Measurements from ENCODE around the gene WDR74. TPM values are rescaled to one million over a fixed set of nuclear protein-coding genes. Genes with fewer than 3 reads are reported as not detected.

Gene WDR74
- total RNA-seq, 2 donors from 2014 or later = 19.8 to 55.2 TPM

DNA sequence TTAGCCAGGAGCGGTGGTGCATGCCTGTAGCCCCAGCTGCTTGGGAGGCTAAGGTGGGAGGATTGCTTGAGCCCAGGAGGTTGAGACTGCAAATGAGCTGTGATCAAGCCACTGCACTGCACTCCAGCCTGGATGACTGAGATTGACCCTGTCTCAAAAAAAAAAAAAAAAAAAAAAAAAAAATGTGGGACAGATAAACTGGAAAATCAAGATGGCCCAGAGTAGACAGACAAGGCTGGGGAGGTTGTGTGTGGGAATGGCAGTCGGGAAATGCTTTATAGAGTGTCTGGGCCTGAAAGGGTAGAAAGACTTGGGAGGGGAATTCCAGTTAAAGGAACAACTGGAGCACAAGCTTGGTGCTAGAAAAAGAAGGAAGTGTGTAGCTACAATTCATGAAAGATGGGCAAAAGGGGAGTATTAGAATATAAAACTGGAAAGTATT is 18.2 kb upstream of the WDR74 start:
- DNase-seq (ENCODE audit: low spot score) = no peak
- Histone ChIP-seq H3K27ac (no peak overlapping the region), H3K4me3 (no peak overlapping the region), H3K36me3 (peaks cover 16% of the 10 kb centered on the region), H3K9me3 (no peaks in the 10 kb centered on the region), H3K4me1 (ENCODE audit: control insufficient read depth in 1 of 2, low read depth in 2 of 2) (peaks cover 19 to 26% of the 10 kb centered on the region in 2 donors), H3K27me3 (replicated peaks; ENCODE audit: insufficient read depth) (no peaks in the 10 kb centered on the region)
- TF ChIP-seq, protein P1, sequence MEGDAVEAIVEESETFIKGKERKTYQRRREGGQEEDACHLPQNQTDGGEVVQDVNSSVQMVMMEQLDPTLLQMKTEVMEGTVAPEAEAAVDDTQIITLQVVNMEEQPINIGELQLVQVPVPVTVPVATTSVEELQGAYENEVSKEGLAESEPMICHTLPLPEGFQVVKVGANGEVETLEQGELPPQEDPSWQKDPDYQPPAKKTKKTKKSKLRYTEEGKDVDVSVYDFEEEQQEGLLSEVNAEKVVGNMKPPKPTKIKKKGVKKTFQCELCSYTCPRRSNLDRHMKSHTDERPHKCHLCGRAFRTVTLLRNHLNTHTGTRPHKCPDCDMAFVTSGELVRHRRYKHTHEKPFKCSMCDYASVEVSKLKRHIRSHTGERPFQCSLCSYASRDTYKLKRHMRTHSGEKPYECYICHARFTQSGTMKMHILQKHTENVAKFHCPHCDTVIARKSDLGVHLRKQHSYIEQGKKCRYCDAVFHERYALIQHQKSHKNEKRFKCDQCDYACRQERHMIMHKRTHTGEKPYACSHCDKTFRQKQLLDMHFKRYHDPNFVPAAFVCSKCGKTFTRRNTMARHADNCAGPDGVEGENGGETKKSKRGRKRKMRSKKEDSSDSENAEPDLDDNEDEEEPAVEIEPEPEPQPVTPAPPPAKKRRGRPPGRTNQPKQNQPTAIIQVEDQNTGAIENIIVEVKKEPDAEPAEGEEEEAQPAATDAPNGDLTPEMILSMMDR (IDR thresholded peaks at IDR 0.05) = no peak
- no peak for ATAC-seq (ENCODE audit: insufficient number of reproducible peaks, low FRiP score, low read depth)

DNA sequence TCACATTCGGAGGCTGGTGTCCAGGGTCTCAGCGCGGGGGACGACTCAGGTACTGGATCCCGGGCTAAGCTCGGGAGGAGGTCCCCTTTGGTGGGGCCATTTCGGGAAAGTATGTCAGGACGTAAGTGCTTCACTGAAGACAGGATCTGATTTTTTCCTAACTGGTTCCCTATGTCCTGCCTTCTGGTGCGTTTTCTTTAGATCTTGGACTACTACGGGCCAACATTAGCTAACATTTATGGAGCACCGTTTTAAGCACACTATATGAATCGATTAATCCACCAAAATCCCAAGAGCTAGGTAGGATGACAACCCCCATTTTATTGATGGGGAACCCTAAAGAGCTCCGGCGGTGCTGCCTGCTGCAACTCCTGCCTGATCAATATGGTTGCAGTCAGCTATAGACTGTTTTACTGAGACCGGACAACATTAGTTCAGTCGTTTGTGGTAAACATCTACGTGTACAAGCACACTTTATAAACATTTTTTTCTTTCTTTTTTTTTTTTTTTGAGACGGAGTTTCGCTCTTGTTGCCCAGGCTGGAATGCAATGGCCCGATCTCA is 17.0 kb upstream of the WDR74 start:
- Histone ChIP-seq H3K27me3 (replicated peaks; ENCODE audit: insufficient read depth) (no peaks in the 10 kb centered on the region), H3K4me1 (ENCODE audit: control insufficient read depth in 1 of 2, low read depth in 2 of 2) (peaks cover 19 to 26% of the 10 kb centered on the region in 2 donors), H3K9me3 (no peaks in the 10 kb centered on the region), H3K4me3 (peak overlapping the region; percentile 97), H3K36me3 (peaks cover 24% of the 10 kb centered on the region), H3K27ac (peak overlapping the region; percentile 49 to 71)
- TF ChIP-seq, protein P1 (IDR thresholded peaks at IDR 0.05) = no peak
- ATAC-seq (ENCODE audit: insufficient number of reproducible peaks, low FRiP score, low read depth) (no peak), DNase-seq (ENCODE audit: low spot score) (no peak)

DNA sequence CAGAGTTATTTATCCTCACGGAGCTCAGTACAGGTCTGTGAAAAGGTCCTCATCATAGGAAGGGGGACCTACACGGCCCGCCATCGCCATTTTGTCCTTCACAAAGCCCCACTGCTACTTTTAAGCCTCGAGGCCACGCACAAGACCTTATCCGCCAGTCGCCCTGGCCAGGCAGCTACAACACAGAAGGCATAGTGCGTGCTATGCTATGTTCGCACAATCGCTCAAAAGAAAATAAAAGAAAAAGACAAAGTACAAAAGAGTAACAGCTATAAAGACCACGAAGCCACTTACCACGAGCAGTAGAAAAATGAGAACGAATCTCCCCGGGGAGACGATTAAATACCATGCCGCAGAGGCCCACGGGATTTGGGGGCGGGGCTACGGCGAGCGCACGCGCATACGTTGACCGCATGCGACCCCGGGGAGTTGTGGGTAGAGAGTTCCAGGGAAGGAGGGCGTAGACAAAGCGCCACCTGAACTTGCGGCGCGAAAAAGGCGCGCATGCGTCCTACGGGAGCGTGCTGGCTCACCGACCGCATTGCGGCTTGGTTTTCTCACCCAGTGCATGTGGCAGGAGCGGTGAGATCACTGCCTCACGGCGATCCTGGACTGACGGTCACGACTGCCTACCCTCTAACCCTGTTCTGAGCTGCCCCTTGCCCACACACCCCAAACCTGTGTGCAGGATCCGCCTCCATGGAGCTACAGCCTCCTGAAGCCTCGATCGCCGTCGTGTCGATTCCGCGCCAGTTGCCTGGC is 16.4 kb upstream of the WDR74 start:
- DNase-seq (ENCODE audit: low spot score) (peak; percentile 84), ATAC-seq (ENCODE audit: insufficient number of reproducible peaks, low FRiP score, low read depth) (peak; percentile 93)
- H3K27me3 ChIP-seq (replicated peaks; ENCODE audit: insufficient read depth) = no peaks in the 10 kb centered on the region
- H3K4me1 ChIP-seq (ENCODE audit: control insufficient read depth in 1 of 2, low read depth in 2 of 2) = peaks cover 19 to 26% of the 10 kb centered on the region in 2 donors
- H3K9me3 ChIP-seq = no peaks in the 10 kb centered on the region
- TF ChIP-seq, protein P1 (IDR thresholded peaks at IDR 0.05) = no peak
- H3K27ac ChIP-seq = peak overlapping the region; percentile 68 to 71
- H3K4me3 ChIP-seq = peak overlapping the region; percentile 97
- peaks cover 24% of the 10 kb centered on the region for H3K36me3 ChIP-seq

DNA sequence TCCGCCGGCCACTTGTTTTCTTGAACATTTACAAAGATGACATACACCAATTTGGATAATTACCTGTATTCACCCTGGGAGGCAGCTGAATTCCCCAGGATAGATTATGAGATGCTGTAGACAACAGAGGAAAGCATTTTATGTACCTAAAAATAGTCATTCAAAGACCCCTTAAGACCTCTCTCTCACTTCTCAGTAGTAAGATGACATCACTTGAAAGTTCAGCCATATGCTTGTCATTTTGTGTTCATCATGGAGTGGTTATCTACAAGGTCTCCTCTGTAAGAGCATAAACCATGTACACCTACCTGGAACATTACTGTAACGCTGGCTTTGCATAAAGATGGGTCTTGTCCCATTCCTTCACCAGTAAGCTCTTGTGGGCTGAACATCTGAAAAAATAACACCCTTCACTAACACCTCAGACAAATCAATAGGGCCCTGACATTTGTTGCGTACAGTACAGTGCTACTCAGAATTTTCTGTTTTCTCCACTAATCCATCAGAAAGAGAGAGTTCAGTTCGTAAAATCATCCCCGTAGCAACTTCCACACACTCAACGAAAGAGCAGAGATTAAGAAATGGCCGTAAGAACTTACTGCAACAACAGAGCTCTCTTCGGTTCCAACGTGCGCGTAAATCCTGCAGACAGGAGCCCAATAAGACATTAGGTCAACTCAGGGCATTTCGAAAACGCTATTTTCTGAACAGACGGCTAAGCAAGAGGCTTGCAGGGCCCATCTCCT is 15.6 kb upstream of the WDR74 start:
- peaks cover 19 to 26% of the 10 kb centered on the region in 2 donors for H3K4me1 ChIP-seq (ENCODE audit: control insufficient read depth in 1 of 2, low read depth in 2 of 2)
- ATAC-seq (ENCODE audit: insufficient number of reproducible peaks, low FRiP score, low read depth) (no peak), DNase-seq (ENCODE audit: low spot score) (no peak)

More for the DNA sequence above, 15.6 kb upstream of the WDR74 start:
- peaks cover 24% of the 10 kb centered on the region for H3K36me3 ChIP-seq
- TF ChIP-seq, protein P1 (IDR thresholded peaks at IDR 0.05) = no peak
- peak overlapping the region; percentile 97 for H3K4me3 ChIP-seq
- no peaks in the 10 kb centered on the region for H3K27me3 ChIP-seq (replicated peaks; ENCODE audit: insufficient read depth)
- H3K27ac ChIP-seq = peak overlapping the region; percentile 68 to 71
- no peaks in the 10 kb centered on the region for H3K9me3 ChIP-seq

Data from thoracic aorta (tissue), 2 donors.